Caco-2 (cell line): Measurements from ENCODE around the gene AP2S1. TPM values are rescaled to one million over a fixed set of nuclear protein-coding genes. Genes with fewer than 3 reads are reported as not detected.

Source experiments
- BruUV-seq: library from RNA; stranded (reverse); fragments of 400-500 nt; replicated peaks from 2 replicates; lab custom pipeline; 2021; lab: Mats Ljungman, UMichigan
- CTCF ChIA-PET: fragments of 300-600 bp; sonication (Branson Sonifier 250); formaldehyde crosslinking; loops from one replicate; lab custom pipeline; 2022; ENCODE audit warnings: antibody characterized with exemption; lab: Charles Lee
- POLR2A ChIA-PET: fragments of 300-600 bp; sonication (Branson Sonifier 250); formaldehyde crosslinking; loops from one replicate; lab custom pipeline; 2022; ENCODE audit warnings: antibody characterized with exemption; lab: Charles Lee
- DNase-seq, 2 experiments: peaks; one replicate each; pipeline versions ENCODE4 v3.0.0 to v3.0.0-alpha.2; 2020 to 2022
- H3K27me3 ChIP-seq: replicated peaks from 2 replicates; pipeline ENCODE4 v1.6.0; 2011; ENCODE audit warnings: low read length; ENCODE audit not compliant: control insufficient read depth, insufficient read depth
- H3K36me3 ChIP-seq: 2 replicates; pipeline ENCODE4 v1.5.1; 2011; ENCODE audit warnings: low read length; ENCODE audit not compliant: control insufficient read depth, insufficient read depth
- H3K4me1 ChIP-seq: fragments of 250-450 bp; sonication (Bioruptor Pico); 2 replicates; pipeline ENCODE4 v1.5.1; 2020; ENCODE audit warnings: mild to moderate bottlenecking
- H3K4me3 ChIP-seq: 2 replicates; pipeline ENCODE4 v1.5.1; 2011; ENCODE audit warnings: low read depth, mild to moderate bottlenecking, control low read depth, low read length
- H3K9me3 ChIP-seq: fragments of 250-450 bp; sonication (Bioruptor Pico); 2 replicates; pipeline ENCODE4 v1.5.1; 2020; ENCODE audit warnings: mild to moderate bottlenecking, moderate library complexity
- H3K27ac Mint-ChIP-seq: one replicate; pipeline ENCODE4 v1.8.0; 2022; ENCODE audit warnings: mixed read lengths; ENCODE audit not compliant: unreplicated experiment
- H3K27me3 Mint-ChIP-seq: one replicate; pipeline ENCODE4 v1.8.0; 2022; ENCODE audit warnings: mixed read lengths; ENCODE audit not compliant: insufficient read depth, unreplicated experiment
- H3K36me3 Mint-ChIP-seq: one replicate; pipeline ENCODE4 v1.8.0; 2022; ENCODE audit warnings: mild to moderate bottlenecking, mixed read lengths; ENCODE audit not compliant: insufficient read depth, unreplicated experiment
- H3K4me1 Mint-ChIP-seq: one replicate; pipeline ENCODE4 v1.8.0; 2022; ENCODE audit warnings: low read depth, mixed read lengths; ENCODE audit not compliant: unreplicated experiment
- H3K4me3 Mint-ChIP-seq: one replicate; pipeline ENCODE4 v1.8.0; 2022; ENCODE audit warnings: mild to moderate bottlenecking, moderate library complexity, mixed read lengths; ENCODE audit not compliant: unreplicated experiment
- H3K9me3 Mint-ChIP-seq: one replicate; pipeline ENCODE4 v1.8.0; 2022; ENCODE audit warnings: mixed read lengths; ENCODE audit not compliant: unreplicated experiment
- CTCF ChIP-seq, 2 experiments: fragments of 200-600 bp in 1 of 2; IDR thresholded peaks; 1 replicate in 1 of 2; 2 replicates in 1 of 2; pipeline versions ENCODE4 v1.5.1 to v1.8.0; 2011 to 2022; ENCODE audit warnings: antibody characterized with exemption in 1 of 2, control low read depth in 1 of 2, inconsistent platforms in 1 of 2, low read depth in 1 of 2, low read length in 1 of 2, mild to moderate bottlenecking in 1 of 2, moderate library complexity in 1 of 2; ENCODE audit not compliant: insufficient read depth in 1 of 2, severe bottlenecking in 1 of 2, unreplicated experiment in 1 of 2
- intact Hi-C: fragments of 100-400 bp; cut with micrococcal nuclease; formaldehyde crosslinking; loops from one replicate; pipeline ENCODE4 v1.10.0; 2022; ENCODE audit not compliant: unreplicated experiment
- total RNA-seq: library from RNA; stranded (reverse); gene quantifications from 2 replicates; pipeline ENCODE4 v1.2.3, GENCODE V29; 2022

AP2S1 gene
- total RNA-seq, 1 experiment from 2014 or later, result 211 TPM

GRCh38 chr19:46862974-46863632 is 12.5 kb upstream of the AP2S1 start:
- CTCF ChIA-PET, result no interaction called here
- H3K27me3 ChIP-seq, result no peaks in the 10 kb centered on the region
- Mint-ChIP-seq H3K27me3 (no peaks in the 10 kb centered on the region), H3K36me3 (peaks cover 31% of the 10 kb centered on the region), H3K4me1 (peaks cover 14% of the 10 kb centered on the region), H3K4me3 (no peak overlapping the region), H3K9me3 (no peaks in the 10 kb centered on the region), H3K27ac (no peak overlapping the region)
- no peak for TF ChIP-seq CTCF (IDR thresholded peaks at IDR 0.05; ENCODE audit: insufficient read depth in 1 of 2, low read depth in 1 of 2, low read length in 1 of 2, severe bottlenecking in 1 of 2, unreplicated experiment in 1 of 2)
- DNase-seq, result peak in 1 of 2 experiments; percentile 21
- no peaks in the 10 kb centered on the region for H3K9me3 ChIP-seq
- intact Hi-C loops, result loop anchor here (10.0 kb wide), 2 partner anchors 112 to 392 kb away; partner anchors contain the start of gene CCDC9
- POLR2A ChIA-PET, result no interaction called here
- H3K36me3 ChIP-seq, result peaks cover 3% of the 10 kb centered on the region
- H3K4me3 ChIP-seq, result peak overlapping the region; percentile 90
- no TSS peak for BruUV-seq
- H3K4me1 ChIP-seq, result peaks cover 54% of the 10 kb centered on the region

GRCh38 chr19:46862503-46862834 is 11.8 kb upstream of the AP2S1 start:
- Mint-ChIP-seq H3K4me1 (peaks cover 13% of the 10 kb centered on the region), H3K9me3 (no peaks in the 10 kb centered on the region), H3K27ac (no peak overlapping the region), H3K36me3 (peaks cover 28% of the 10 kb centered on the region), H3K27me3 (no peaks in the 10 kb centered on the region), H3K4me3 (no peak overlapping the region)
- Histone ChIP-seq H3K4me3 (peak overlapping the region; percentile 90), H3K9me3 (no peaks in the 10 kb centered on the region), H3K4me1 (peaks cover 48% of the 10 kb centered on the region), H3K27me3 (no peaks in the 10 kb centered on the region), H3K36me3 (peaks cover 3% of the 10 kb centered on the region)
- no TSS peak for BruUV-seq
- POLR2A ChIA-PET, result no interaction called here
- CTCF ChIA-PET, result no interaction called here
- intact Hi-C loops, result loop anchor here (10.0 kb wide), 2 partner anchors 112 to 392 kb away; partner anchors contain the start of gene CCDC9
- no peak for DNase-seq
- no peak for TF ChIP-seq CTCF (IDR thresholded peaks at IDR 0.05; ENCODE audit: insufficient read depth in 1 of 2, low read depth in 1 of 2, low read length in 1 of 2, severe bottlenecking in 1 of 2, unreplicated experiment in 1 of 2)

GRCh38 chr19:46861691-46862502 is 11.3 kb upstream of the AP2S1 start:
- H3K4me3 ChIP-seq, result peak overlapping the region; percentile 90
- H3K27me3 Mint-ChIP-seq, result no peaks in the 10 kb centered on the region
- no peak for DNase-seq
- ChIA-PET POLR2A (interaction anchor here (0.6 to 2.3 kb wide), 3 partner anchors 27 to 492 kb away, joined by 3 to 8 read pairs (median 8); no protein-coding TSS in a partner anchor), CTCF (interaction anchor here (1.4 kb wide), 1 partner anchor 29 kb away, joined by 4 read pairs; no protein-coding TSS in a partner anchor)
- H3K9me3 Mint-ChIP-seq, result no peaks in the 10 kb centered on the region
- H3K9me3 ChIP-seq, result no peaks in the 10 kb centered on the region
- peaks cover 3% of the 10 kb centered on the region for H3K36me3 ChIP-seq
- peaks cover 42% of the 10 kb centered on the region for H3K4me1 ChIP-seq
- no peak overlapping the region for H3K4me3 Mint-ChIP-seq
- no peak overlapping the region for H3K27ac Mint-ChIP-seq
- intact Hi-C loops, result loop anchor here (2.0 to 10.0 kb wide), 5 partner anchors 29 to 393 kb away; partner anchors contain the start of gene CCDC9
- peaks cover 28% of the 10 kb centered on the region for H3K36me3 Mint-ChIP-seq
- TF ChIP-seq CTCF (IDR thresholded peaks at IDR 0.05; ENCODE audit: insufficient read depth in 1 of 2, low read depth in 1 of 2, low read length in 1 of 2, severe bottlenecking in 1 of 2, unreplicated experiment in 1 of 2), result no peak
- no TSS peak for BruUV-seq
- no peaks in the 10 kb centered on the region for H3K27me3 ChIP-seq
- H3K4me1 Mint-ChIP-seq, result peaks cover 7% of the 10 kb centered on the region
